ENCODE results near the gene LIN7C. TPM values are rescaled to one million over a fixed set of nuclear protein-coding genes. Genes with fewer than 3 reads are reported as not detected.

The LIN7C gene
- total and polyA plus RNA-seq, 2 of the 13 experiments (the other 11 are each of a cell fraction or from before 2014, with no cell fraction given), result 14.8 to 37.2 TPM

GRCh38 chr11:27475622-27476021, 30.9 kb downstream of the LIN7C start (continued):
- TF ChIP-seq ZNF781 (CRISPR knock-in tag; IDR thresholded peaks at IDR 0.05; ENCODE audit: borderline replicate concordance, not compliant biosample characterization) (no peak), ATF7-NPFF (CRISPR knock-in tag; IDR thresholded peaks at IDR 0.05; ENCODE audit: low read depth) (no peak), FOXA3 (CRISPR knock-in tag; IDR thresholded peaks at IDR 0.05) (peak; percentile 97), GABPA (IDR thresholded peaks at IDR 0.05; ENCODE audit: low read depth, low read length) (no peak), GABPA (CRISPR knock-in tag; IDR thresholded peaks at IDR 0.05; ENCODE audit: low read depth) (no peak), KDM6A (CRISPR knock-in tag; IDR thresholded peaks at IDR 0.05; ENCODE audit: low read depth) (peak; percentile 87), TIGD3 (CRISPR knock-in tag; IDR thresholded peaks at IDR 0.05; ENCODE audit: borderline replicate concordance) (no peak), ATF3 (CRISPR knock-in tag; IDR thresholded peaks at IDR 0.05) (no peak), THYN1 (CRISPR knock-in tag; IDR thresholded peaks at IDR 0.05; ENCODE audit: borderline replicate concordance, low read depth) (no peak), AFF4 (CRISPR knock-in tag; IDR thresholded peaks at IDR 0.05) (no peak), RXRA (CRISPR knock-in tag; IDR thresholded peaks at IDR 0.05) (peak; percentile 28; the same call in 1 of the 2 replicates), ELF4 (CRISPR knock-in tag; IDR thresholded peaks at IDR 0.05; ENCODE audit: borderline replicate concordance) (no peak), HDAC6 (IDR thresholded peaks at IDR 0.05; ENCODE audit: low read depth, low read length) (no peak), FOXO4 (CRISPR knock-in tag; conservative IDR thresholded peaks at IDR 0.05) (no peak), DNMT1 (CRISPR knock-in tag; IDR thresholded peaks at IDR 0.05) (no peak)
